Testis (tissue), 3 donors: ENCODE results near the gene LIX1L. TPM values are rescaled to one million over a fixed set of nuclear protein-coding genes. Genes with fewer than 3 reads are reported as not detected.
A peak's percentile ranks its signal among the peaks of the same experiment; 100 is the strongest.
"Not testable (repeated sequence)": the region's sequence is repeated elsewhere in the genome, so short reads cannot be mapped to it uniquely, and the experiment has no call there.

Experiments used
- DNase-seq: peaks from one replicate; pipeline ENCODE4 v3.0.0-alpha.2; 2019
- H3K27ac ChIP-seq, 2 donors: fragments of 200-600 bp; sonication (generic); one replicate each; pipeline ENCODE4 v1.5.1; 2019
- H3K27me3 ChIP-seq: fragments of 200-600 bp; sonication (generic); one replicate; pipeline ENCODE4 v1.5.1; 2019
- H3K36me3 ChIP-seq: fragments of 200-600 bp; sonication (generic); one replicate; pipeline ENCODE4 v1.5.1; 2017; ENCODE audit warnings: low read depth; ENCODE audit errors: missing control alignments
- H3K4me1 ChIP-seq: fragments of 200-600 bp; sonication (generic); one replicate; pipeline ENCODE4 v1.5.1; 2019
- H3K4me3 ChIP-seq, 2 donors: fragments of 200-600 bp; sonication (generic); one replicate each; pipeline ENCODE4 v1.5.1; 2017 to 2019
- H3K9me3 ChIP-seq: fragments of 200-600 bp; sonication (generic); one replicate; pipeline ENCODE4 v1.5.1; 2017
- POLR2A ChIP-seq: fragments of 450-650 bp; IDR thresholded peaks from one replicate; pipeline ENCODE4 v1.6.1; 2017; ENCODE audit warnings: antibody characterized with exemption, mild to moderate bottlenecking, moderate library complexity
- WGBS, 2 donors: methylation state at CpG; one replicate each; pipeline ENCODE4 v1.1.5; 2018; 5-methylcytosine and 5-hydroxymethylcytosine counted together
- intact Hi-C: fragments of 100-400 bp; cut with DNase I; formaldehyde crosslinking; loops from one replicate; pipeline ENCODE4 v1.15.1; 2023; ENCODE audit warnings: low total_unique reads
- polyA plus RNA-seq: library from polyadenylated mRNA; stranded (reverse); fragments of 350-450 nt; fragmentation: Illumina TruSeq; extraction: RNeasy Lipid Tissue Mini Kit (QIAGEN cat#74804); gene quantifications from one replicate; pipeline ENCODE4 v1.2.3, GENCODE V29; 2014; ENCODE audit warnings: low read depth, low replicate concordance; ENCODE audit not compliant: insufficient read depth
- total RNA-seq, 2 donors: library from RNA; depleted of rRNA; stranded (reverse); fragments of >200 nt; gene quantifications; one replicate each; pipeline ENCODE4 v1.2.3, GENCODE V29; 2016
- TF ChIP-seq, protein P1 (sequence below), 3 experiments: fragments of 450-650 bp in 2 of 3; fragments of 200-600 bp in 1 of 3; sonication (generic) in 1 of 3; IDR thresholded peaks; one replicate each; pipeline ENCODE4 v1.5.1; 2016 to 2019; ENCODE audit warnings: antibody characterized with exemption in 3 of 3, mild to moderate bottlenecking in 2 of 3, moderate library complexity in 1 of 3

Gene LIX1L
- total and polyA plus RNA-seq, 3 donors from 2014 or later: 15.8 to 20.6 (median 16.6) TPM

DNA sequence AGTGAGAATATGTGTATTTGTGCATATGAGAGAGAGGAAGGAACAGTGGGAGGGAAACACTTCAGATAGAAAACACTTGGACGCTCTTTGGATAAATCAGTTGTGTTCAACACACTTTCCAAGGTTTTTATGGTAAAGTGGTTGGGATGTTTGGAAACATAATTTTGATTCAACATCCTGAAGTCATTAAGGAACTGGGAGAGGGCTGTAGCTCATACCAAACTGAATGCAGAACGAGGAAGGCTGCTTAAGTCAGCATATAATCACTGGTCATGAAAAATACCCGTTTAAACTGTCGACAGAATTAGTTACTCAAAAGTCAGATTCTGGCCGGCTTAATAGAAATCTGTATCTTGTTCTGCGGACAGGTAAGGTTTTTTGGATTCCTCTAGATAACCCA, 14.9 kb downstream of the LIX1L start:
- Histone ChIP-seq H3K4me3 (no peak overlapping the region), H3K36me3 (no peaks in the 10 kb centered on the region), H3K27me3 (no peaks in the 10 kb centered on the region), H3K27ac (no peak overlapping the region), H3K9me3 (no peaks in the 10 kb centered on the region), H3K4me1 (no peaks in the 10 kb centered on the region)
- WGBS, 2 donors: 78 to 82% methylated on average over 6 of the region's 6 CpGs
- intact Hi-C loops: no loop called here
- no peak for DNase-seq
- TF ChIP-seq, protein P1, sequence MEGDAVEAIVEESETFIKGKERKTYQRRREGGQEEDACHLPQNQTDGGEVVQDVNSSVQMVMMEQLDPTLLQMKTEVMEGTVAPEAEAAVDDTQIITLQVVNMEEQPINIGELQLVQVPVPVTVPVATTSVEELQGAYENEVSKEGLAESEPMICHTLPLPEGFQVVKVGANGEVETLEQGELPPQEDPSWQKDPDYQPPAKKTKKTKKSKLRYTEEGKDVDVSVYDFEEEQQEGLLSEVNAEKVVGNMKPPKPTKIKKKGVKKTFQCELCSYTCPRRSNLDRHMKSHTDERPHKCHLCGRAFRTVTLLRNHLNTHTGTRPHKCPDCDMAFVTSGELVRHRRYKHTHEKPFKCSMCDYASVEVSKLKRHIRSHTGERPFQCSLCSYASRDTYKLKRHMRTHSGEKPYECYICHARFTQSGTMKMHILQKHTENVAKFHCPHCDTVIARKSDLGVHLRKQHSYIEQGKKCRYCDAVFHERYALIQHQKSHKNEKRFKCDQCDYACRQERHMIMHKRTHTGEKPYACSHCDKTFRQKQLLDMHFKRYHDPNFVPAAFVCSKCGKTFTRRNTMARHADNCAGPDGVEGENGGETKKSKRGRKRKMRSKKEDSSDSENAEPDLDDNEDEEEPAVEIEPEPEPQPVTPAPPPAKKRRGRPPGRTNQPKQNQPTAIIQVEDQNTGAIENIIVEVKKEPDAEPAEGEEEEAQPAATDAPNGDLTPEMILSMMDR (IDR thresholded peaks at IDR 0.05): no peak
- TF ChIP-seq POLR2A: no peak

DNA sequence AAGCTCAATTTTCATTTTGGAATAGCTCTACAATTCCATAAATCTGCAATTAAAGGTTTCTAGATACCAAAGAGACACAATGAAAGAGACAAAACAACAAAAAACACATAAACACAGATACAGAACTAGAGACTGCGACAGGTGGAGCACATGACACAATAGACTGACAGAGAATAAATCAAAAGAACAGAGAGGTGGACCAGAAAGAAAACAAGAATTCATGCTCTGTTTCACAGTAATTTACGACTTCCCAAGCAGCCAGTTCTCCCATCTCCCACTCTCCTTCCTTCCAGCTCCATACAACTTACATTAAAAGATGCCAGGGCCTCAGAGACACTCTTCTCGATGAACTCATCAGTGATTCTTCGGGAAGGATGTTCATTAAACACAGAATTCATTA, 15.4 kb downstream of the LIX1L start:
- intact Hi-C loops: no loop called here
- H3K4me1 ChIP-seq: no peaks in the 10 kb centered on the region
- no peak overlapping the region for H3K27ac ChIP-seq
- no peaks in the 10 kb centered on the region for H3K27me3 ChIP-seq
- H3K9me3 ChIP-seq: no peaks in the 10 kb centered on the region
- no peak overlapping the region for H3K4me3 ChIP-seq
- 69 to 71% methylated on average over 4 of the region's 4 CpGs for WGBS, 2 donors
- TF ChIP-seq, protein P1 (IDR thresholded peaks at IDR 0.05): no peak
- no peak for TF ChIP-seq POLR2A
- H3K36me3 ChIP-seq: no peaks in the 10 kb centered on the region
- no peak for DNase-seq

DNA sequence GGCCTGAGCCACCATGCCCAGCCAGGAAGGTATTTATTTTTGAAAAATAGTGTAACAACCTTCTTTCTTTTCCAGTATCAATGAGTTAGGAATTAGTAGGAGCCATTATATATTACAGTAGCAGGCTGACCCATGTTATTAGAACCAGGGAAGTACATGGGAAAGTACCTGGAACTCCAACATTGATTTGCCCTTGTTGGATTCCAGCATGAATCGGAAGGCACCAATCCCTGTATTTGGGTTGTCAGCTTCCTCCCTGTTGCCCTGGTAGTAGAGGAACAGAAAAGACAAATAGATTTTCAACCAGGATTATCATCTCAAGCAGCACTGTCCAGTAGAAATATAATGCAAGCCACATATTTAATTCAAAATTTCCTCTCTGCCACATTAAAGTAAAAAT, 20.4 kb downstream of the LIX1L start:
- Histone ChIP-seq H3K27me3 (no peaks in the 10 kb centered on the region), H3K4me1 (no peaks in the 10 kb centered on the region), H3K27ac (no peak overlapping the region), H3K4me3 (no peak overlapping the region), H3K36me3 (no peaks in the 10 kb centered on the region), H3K9me3 (no peaks in the 10 kb centered on the region)
- intact Hi-C loops: no loop called here
- WGBS, 2 donors: 83 to 100% methylated on average over 1 of the region's 1 CpG
- DNase-seq: no peak
- TF ChIP-seq, protein P1 (IDR thresholded peaks at IDR 0.05): no peak
- TF ChIP-seq POLR2A: no peak

DNA sequence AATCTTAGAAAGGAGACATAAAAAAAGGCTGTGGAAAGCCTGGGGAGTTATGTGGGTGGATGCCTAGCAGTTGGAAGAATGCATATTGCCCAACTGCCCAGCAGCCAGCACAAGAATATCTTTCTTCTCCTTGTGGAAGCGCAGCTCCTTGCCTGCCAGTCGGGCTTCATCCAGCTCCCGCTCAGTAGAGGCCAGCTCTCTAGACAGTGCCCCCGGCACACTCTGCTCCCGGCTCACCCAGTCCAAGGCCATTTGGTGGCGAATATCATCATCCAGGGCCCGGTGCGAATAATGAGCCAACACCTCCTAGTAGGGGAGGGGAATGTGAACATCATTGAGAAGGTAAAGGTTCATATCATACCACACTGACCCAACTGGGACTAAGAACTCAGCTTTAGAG, 21.6 kb downstream of the LIX1L start:
- intact Hi-C loops: no loop called here
- H3K4me1 ChIP-seq: no peaks in the 10 kb centered on the region
- no peak for DNase-seq
- peak overlapping the region in 1 of 2 donors; percentile 24 for H3K27ac ChIP-seq
- H3K4me3 ChIP-seq: no peak overlapping the region
- no peak for TF ChIP-seq POLR2A
- TF ChIP-seq, protein P1 (IDR thresholded peaks at IDR 0.05): no peak
- no peaks in the 10 kb centered on the region for H3K27me3 ChIP-seq
- no peaks in the 10 kb centered on the region for H3K9me3 ChIP-seq
- H3K36me3 ChIP-seq: no peaks in the 10 kb centered on the region
- 50 to 79% methylated on average over 7 to 8 of the region's 8 CpGs for WGBS, 2 donors

DNA sequence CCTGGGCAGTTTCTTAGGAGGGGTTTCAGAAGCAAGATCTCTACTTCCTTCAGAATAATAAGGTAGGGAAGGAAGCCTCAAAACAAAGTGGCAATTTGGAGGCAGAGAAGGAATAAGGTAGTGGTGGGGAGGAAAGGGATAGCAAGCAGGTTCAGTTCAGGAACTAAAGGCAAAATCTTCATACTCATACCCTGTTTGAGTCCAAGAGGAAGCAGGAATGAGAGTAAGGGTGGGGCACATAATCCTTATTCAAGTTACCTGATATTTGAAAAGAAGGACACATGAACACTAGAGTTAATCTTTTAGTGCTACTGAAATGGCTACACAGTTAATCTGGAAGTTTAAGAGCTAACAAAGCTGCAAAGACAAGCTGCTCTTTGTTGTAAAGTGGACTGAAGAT, 22.1 kb downstream of the LIX1L start:
- no peaks in the 10 kb centered on the region for H3K36me3 ChIP-seq

DNA sequence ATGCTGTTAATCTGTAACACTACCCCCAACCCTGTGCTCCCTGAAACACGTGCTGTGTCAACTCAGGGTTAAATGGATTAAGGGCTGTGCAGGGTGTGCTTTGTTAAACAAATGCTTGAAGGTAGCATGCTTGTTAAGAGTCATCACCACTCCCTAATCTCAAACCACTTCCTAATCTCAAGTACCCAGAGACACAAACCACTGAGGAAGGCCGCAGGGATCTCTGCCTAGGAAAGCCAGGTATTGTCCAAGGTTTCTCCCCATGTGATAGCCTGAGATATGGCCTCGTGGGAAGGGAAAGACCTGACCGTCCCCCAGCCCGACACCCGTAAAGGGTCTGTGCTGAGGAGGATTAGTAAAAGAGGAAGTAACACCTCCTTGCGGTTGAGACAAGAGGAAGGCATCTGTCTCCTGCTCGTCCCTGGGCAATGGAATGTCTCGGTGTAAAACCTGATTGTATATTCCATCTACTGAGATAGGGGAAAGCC, 25.3 kb downstream of the LIX1L start:
- H3K4me3 ChIP-seq, intact Hi-C loops, H3K27ac ChIP-seq, DNase-seq, H3K4me1 ChIP-seq, H3K36me3 ChIP-seq, H3K9me3 ChIP-seq, H3K27me3 ChIP-seq: not testable (repeated sequence)
- 56 to 62% methylated on average over 4 to 9 of the region's 9 CpGs for WGBS, 2 donors

More for the DNA sequence above, 22.1 kb downstream of the LIX1L start:
- Histone ChIP-seq H3K27me3 (no peaks in the 10 kb centered on the region), H3K9me3 (no peaks in the 10 kb centered on the region), H3K27ac (no peak overlapping the region), H3K4me1 (no peaks in the 10 kb centered on the region), H3K4me3 (no peak overlapping the region)
- no peak for DNase-seq
- TF ChIP-seq, protein P1 (IDR thresholded peaks at IDR 0.05): no peak
- no peak for TF ChIP-seq POLR2A
- intact Hi-C loops: no loop called here
